Neural progenitor cell (in vitro differentiated cells): Measurements from ENCODE around the gene LPP. TPM values are rescaled to one million over a fixed set of nuclear protein-coding genes. Genes with fewer than 3 reads are reported as not detected.

Experiments
- DNase-seq: peaks from one replicate; pipeline ENCODE4 v3.0.0-alpha.2; 2016; ENCODE audit warnings: low spot score
- H2AFZ ChIP-seq: fragments of 200-600 bp; sonication (generic); replicated peaks from 2 replicates; pipeline ENCODE4 v1.6.1; 2016; ENCODE audit warnings: antibody characterized with exemption
- H3F3A ChIP-seq: fragments of 200-600 bp; sonication (generic); 2 replicates; pipeline ENCODE4 v1.6.1; 2016; ENCODE audit warnings: antibody characterized with exemption, low read depth
- H3K27ac ChIP-seq: fragments of 200-600 bp; sonication (generic); 2 replicates; pipeline ENCODE4 v1.5.1; 2016; ENCODE audit warnings: mild to moderate bottlenecking
- H3K27me3 ChIP-seq: fragments of 200-600 bp; sonication (generic); 2 replicates; pipeline ENCODE4 v1.6.1; 2016; ENCODE audit warnings: mild to moderate bottlenecking, moderate library complexity
- H3K36me3 ChIP-seq: fragments of 200-600 bp; sonication (generic); 2 replicates; pipeline ENCODE4 v1.5.1; 2016
- H3K4me1 ChIP-seq: fragments of 200-600 bp; sonication (generic); 2 replicates; pipeline ENCODE4 v1.6.1; 2016; ENCODE audit warnings: mixed run types
- H3K4me2 ChIP-seq: fragments of 200-600 bp; sonication (generic); 2 replicates; pipeline ENCODE4 v1.6.1; 2016
- H3K4me3 ChIP-seq: fragments of 200-600 bp; sonication (generic); 2 replicates; pipeline ENCODE4 v1.5.1; 2016
- H3K79me2 ChIP-seq: fragments of 200-600 bp; sonication (generic); 2 replicates; pipeline ENCODE4 v1.6.1; 2016; ENCODE audit warnings: low read depth
- H3K9ac ChIP-seq: fragments of 200-600 bp; sonication (generic); 2 replicates; pipeline ENCODE4 v1.6.1; 2016
- H3K9me3 ChIP-seq: fragments of 200-600 bp; sonication (generic); 2 replicates; pipeline ENCODE4 v1.5.1; 2016; ENCODE audit warnings: low read depth
- H4K20me1 ChIP-seq: fragments of 200-600 bp; sonication (generic); 2 replicates; pipeline ENCODE4 v1.6.1; 2016; ENCODE audit warnings: low read depth
- H3K27ac Mint-ChIP-seq: 3 replicates; pipeline ENCODE4 v1.8.0; 2021; ENCODE audit warnings: mixed read lengths
- H3K27me3 Mint-ChIP-seq: 2 replicates; pipeline ENCODE4 v1.8.0; 2022; ENCODE audit warnings: low read depth, mild to moderate bottlenecking, inconsistent platforms, moderate library complexity, mixed read lengths; ENCODE audit not compliant: insufficient read depth
- H3K36me3 Mint-ChIP-seq: 3 replicates; pipeline ENCODE4 v1.8.0; 2021; ENCODE audit warnings: mixed read lengths
- H3K4me1 Mint-ChIP-seq: 3 replicates; pipeline ENCODE4 v1.8.0; 2021; ENCODE audit warnings: mixed read lengths
- H3K4me3 Mint-ChIP-seq: 3 replicates; pipeline ENCODE4 v1.8.0; 2021; ENCODE audit warnings: mild to moderate bottlenecking, moderate library complexity, mixed read lengths
- H3K9me3 Mint-ChIP-seq: 3 replicates; pipeline ENCODE4 v1.8.0; 2020; ENCODE audit warnings: mixed read lengths
- EZH2 ChIP-seq: fragments of 200-600 bp; sonication (generic); IDR thresholded peaks from 2 replicates; pipeline ENCODE4 v1.6.1; 2017; ENCODE audit warnings: antibody characterized with exemption, mild to moderate bottlenecking, moderate library complexity
- EZH2phosphoT487 ChIP-seq: fragments of 200-600 bp; sonication (generic); IDR thresholded peaks from 2 replicates; pipeline ENCODE4 v1.6.1; 2017; ENCODE audit warnings: antibody characterized with exemption
- total RNA-seq: library from RNA; depleted of rRNA; stranded (reverse); fragments of >200 nt; gene quantifications from 2 replicates; pipeline ENCODE4 v1.2.3, GENCODE V29; 2015; ENCODE audit warnings: low replicate concordance
- TF ChIP-seq, protein P1 (sequence below): fragments of 200-600 bp; sonication (generic); IDR thresholded peaks from 2 replicates; pipeline ENCODE4 v1.5.1; 2017; ENCODE audit warnings: antibody characterized with exemption, mild to moderate bottlenecking

The LPP gene
- total RNA-seq, 1 donor from 2014 or later = 18.9 TPM

DNA sequence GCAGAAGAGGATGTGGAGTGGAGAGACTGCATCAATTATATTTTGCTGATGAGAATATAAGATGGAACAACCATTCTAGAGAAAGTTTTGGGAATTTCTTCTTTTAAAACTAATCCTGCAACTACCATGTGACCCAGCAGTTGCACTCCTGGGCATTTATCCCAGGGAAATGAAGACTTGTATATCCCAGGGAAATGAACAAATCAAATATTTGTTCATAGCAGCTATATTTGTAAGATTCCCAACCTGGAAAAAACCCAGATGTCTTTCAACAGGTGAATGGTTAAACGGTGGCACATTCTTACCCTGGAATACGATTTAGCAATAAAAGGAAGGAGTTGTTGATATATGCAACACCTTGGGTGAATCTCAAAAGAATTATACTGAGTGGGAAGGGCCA lies 632.5 kb downstream of the LPP start:
- Histone ChIP-seq H2AFZ (no peak overlapping the region), H3K79me2 (no peaks in the 10 kb centered on the region), H3K27ac (no peak overlapping the region), H3K9ac (no peak overlapping the region), H3K9me3 (no peaks in the 10 kb centered on the region), H3K4me3 (no peak overlapping the region), H3K4me1 (no peaks in the 10 kb centered on the region), H3K4me2 (no peak overlapping the region), H3K36me3 (no peaks in the 10 kb centered on the region), H3K27me3 (no peaks in the 10 kb centered on the region), H4K20me1 (no peaks in the 10 kb centered on the region), H3F3A (no peaks in the 10 kb centered on the region)
- Mint-ChIP-seq H3K4me1 (no peaks in the 10 kb centered on the region), H3K9me3 (no peaks in the 10 kb centered on the region), H3K27ac (no peak overlapping the region), H3K4me3 (no peak overlapping the region), H3K27me3 (no peaks in the 10 kb centered on the region), H3K36me3 (no peaks in the 10 kb centered on the region)
- no peak for DNase-seq
- no peak for TF ChIP-seq EZH2
- TF ChIP-seq, protein P1, sequence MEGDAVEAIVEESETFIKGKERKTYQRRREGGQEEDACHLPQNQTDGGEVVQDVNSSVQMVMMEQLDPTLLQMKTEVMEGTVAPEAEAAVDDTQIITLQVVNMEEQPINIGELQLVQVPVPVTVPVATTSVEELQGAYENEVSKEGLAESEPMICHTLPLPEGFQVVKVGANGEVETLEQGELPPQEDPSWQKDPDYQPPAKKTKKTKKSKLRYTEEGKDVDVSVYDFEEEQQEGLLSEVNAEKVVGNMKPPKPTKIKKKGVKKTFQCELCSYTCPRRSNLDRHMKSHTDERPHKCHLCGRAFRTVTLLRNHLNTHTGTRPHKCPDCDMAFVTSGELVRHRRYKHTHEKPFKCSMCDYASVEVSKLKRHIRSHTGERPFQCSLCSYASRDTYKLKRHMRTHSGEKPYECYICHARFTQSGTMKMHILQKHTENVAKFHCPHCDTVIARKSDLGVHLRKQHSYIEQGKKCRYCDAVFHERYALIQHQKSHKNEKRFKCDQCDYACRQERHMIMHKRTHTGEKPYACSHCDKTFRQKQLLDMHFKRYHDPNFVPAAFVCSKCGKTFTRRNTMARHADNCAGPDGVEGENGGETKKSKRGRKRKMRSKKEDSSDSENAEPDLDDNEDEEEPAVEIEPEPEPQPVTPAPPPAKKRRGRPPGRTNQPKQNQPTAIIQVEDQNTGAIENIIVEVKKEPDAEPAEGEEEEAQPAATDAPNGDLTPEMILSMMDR = no peak
- TF ChIP-seq EZH2phosphoT487 = no peak

DNA sequence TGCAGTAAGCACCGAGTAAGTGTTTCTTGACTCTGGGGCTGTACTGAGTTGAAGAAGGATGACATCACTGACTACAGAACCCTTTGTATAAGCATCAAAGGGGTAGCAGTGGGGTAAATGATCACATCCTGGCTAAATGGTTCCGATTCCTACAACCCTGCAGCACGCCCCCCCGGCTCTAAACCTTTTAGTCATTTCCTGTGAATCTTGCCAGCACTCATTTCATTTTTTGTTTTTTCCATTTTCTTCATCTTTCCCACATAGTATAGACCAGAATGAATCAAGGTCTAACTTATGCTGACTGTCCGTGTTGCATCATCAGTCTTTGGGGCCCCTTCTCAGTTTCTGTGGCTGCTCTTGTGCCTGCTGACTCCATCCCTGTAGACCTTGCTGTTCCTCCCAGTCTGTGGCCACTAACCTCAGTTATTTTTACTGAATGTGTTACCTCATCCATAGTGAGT lies 634.7 kb downstream of the LPP start:
- no peaks in the 10 kb centered on the region for H3K36me3 ChIP-seq
- Mint-ChIP-seq H3K9me3 (no peaks in the 10 kb centered on the region), H3K27ac (no peak overlapping the region), H3K36me3 (no peaks in the 10 kb centered on the region), H3K4me1 (peaks cover 4% of the 10 kb centered on the region), H3K27me3 (no peaks in the 10 kb centered on the region), H3K4me3 (no peak overlapping the region)
- DNase-seq = no peak
- TF ChIP-seq EZH2 (no peak), EZH2phosphoT487 (no peak)
- TF ChIP-seq, protein P1 = no peak
- H3K27me3 ChIP-seq = no peaks in the 10 kb centered on the region
- H3F3A ChIP-seq = no peaks in the 10 kb centered on the region
- no peaks in the 10 kb centered on the region for H3K4me1 ChIP-seq
- H3K79me2 ChIP-seq = no peaks in the 10 kb centered on the region
- no peak overlapping the region for H3K9ac ChIP-seq
- H4K20me1 ChIP-seq = no peaks in the 10 kb centered on the region
- H3K4me3 ChIP-seq = no peak overlapping the region
- H2AFZ ChIP-seq = no peak overlapping the region
- no peak overlapping the region for H3K4me2 ChIP-seq
- H3K27ac ChIP-seq = no peak overlapping the region
- H3K9me3 ChIP-seq = no peaks in the 10 kb centered on the region

DNA sequence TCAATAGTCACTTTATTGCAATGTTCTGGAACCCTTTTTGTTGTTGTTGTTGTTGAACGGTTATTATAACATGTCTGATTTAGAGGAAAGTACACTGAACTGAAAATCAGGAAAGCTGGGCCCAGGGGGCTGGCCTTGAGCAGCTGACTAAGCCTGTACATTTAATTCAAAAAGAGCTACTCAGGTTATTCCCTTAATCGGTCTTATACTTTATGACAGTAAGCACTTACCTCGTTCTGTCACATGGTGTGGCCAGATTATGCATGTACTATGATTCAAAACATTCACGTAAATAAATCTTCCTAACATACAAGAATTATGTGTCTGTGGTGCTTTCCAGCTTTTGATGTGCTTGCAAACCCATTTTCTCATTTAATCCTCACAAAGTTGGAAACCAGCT lies 635.3 kb downstream of the LPP start:
- no peaks in the 10 kb centered on the region for H3K36me3 ChIP-seq
- no peaks in the 10 kb centered on the region for H3K36me3 Mint-ChIP-seq
- no peaks in the 10 kb centered on the region for H3K79me2 ChIP-seq
- no peaks in the 10 kb centered on the region for H4K20me1 ChIP-seq
- H2AFZ ChIP-seq = no peak overlapping the region
- H3K4me1 Mint-ChIP-seq = peaks cover 4% of the 10 kb centered on the region
- TF ChIP-seq, protein P1 = no peak
- TF ChIP-seq EZH2phosphoT487 (no peak), EZH2 (no peak)
- H3K4me3 Mint-ChIP-seq = no peak overlapping the region
- no peaks in the 10 kb centered on the region for H3K27me3 ChIP-seq
- no peak for DNase-seq
- no peak overlapping the region for H3K27ac ChIP-seq
- no peak overlapping the region for H3K4me2 ChIP-seq
- H3K9me3 ChIP-seq = no peaks in the 10 kb centered on the region
- no peaks in the 10 kb centered on the region for H3K9me3 Mint-ChIP-seq
- no peaks in the 10 kb centered on the region for H3K27me3 Mint-ChIP-seq
- H3K27ac Mint-ChIP-seq = no peak overlapping the region
- H3K4me1 ChIP-seq = no peaks in the 10 kb centered on the region
- H3K9ac ChIP-seq = no peak overlapping the region
- H3F3A ChIP-seq = no peaks in the 10 kb centered on the region
- H3K4me3 ChIP-seq = no peak overlapping the region
